Osteoblast (primary cell): ENCODE data around the gene SLC25A36. TPM values are rescaled to one million over a fixed set of nuclear protein-coding genes. Genes with fewer than 3 reads are reported as not detected.

ENCODE experiments used
- DNase-seq: peaks from one replicate; pipeline ENCODE4 v3.0.0; 2011; ENCODE audit warnings: low spot score, mixed read lengths; ENCODE audit not compliant: insufficient read length; ENCODE audit errors: missing footprints
- H2AFZ ChIP-seq: 2 replicates; pipeline ENCODE4 v1.6.0; 2011; ENCODE audit warnings: mild to moderate bottlenecking, low read length
- H3K27ac ChIP-seq: 2 replicates; pipeline ENCODE4 v1.5.1; 2011; ENCODE audit warnings: mild to moderate bottlenecking, low read depth, low read length, moderate library complexity
- H3K27me3 ChIP-seq: 2 replicates; pipeline ENCODE4 v1.6.0; 2012; ENCODE audit warnings: mild to moderate bottlenecking, control low read depth, inconsistent platforms, low read length, moderate library complexity; ENCODE audit not compliant: insufficient read depth
- H3K36me3 ChIP-seq: 2 replicates; pipeline ENCODE4 v1.5.1; 2011; ENCODE audit warnings: mild to moderate bottlenecking, low read length, control low read depth, moderate library complexity; ENCODE audit not compliant: insufficient read depth
- H3K4me1 ChIP-seq: 2 replicates; pipeline ENCODE4 v1.5.1; 2011; ENCODE audit warnings: mild to moderate bottlenecking, low read length, control low read depth, moderate library complexity; ENCODE audit not compliant: insufficient read depth
- H3K4me2 ChIP-seq: 2 replicates; pipeline ENCODE4 v1.6.0; 2011; ENCODE audit warnings: mild to moderate bottlenecking, low read length; ENCODE audit not compliant: insufficient read depth
- H3K4me3 ChIP-seq: fragments of 200-600 bp; sonication (generic); 3 replicates; pipeline ENCODE4 v1.5.1; 2012; ENCODE audit warnings: mild to moderate bottlenecking, low read length, inconsistent platforms; ENCODE audit not compliant: insufficient read depth
- H3K79me2 ChIP-seq: 2 replicates; pipeline ENCODE4 v1.6.0; 2012; ENCODE audit warnings: mild to moderate bottlenecking, low read length, control low read depth, inconsistent platforms; ENCODE audit not compliant: insufficient read depth
- H3K9me3 ChIP-seq: 2 replicates; pipeline ENCODE4 v1.5.1; 2011; ENCODE audit warnings: low read depth, low read length, control low read depth
- H4K20me1 ChIP-seq: 2 replicates; pipeline ENCODE4 v1.6.0; 2012; ENCODE audit warnings: mild to moderate bottlenecking, low read length, control low read depth; ENCODE audit not compliant: insufficient read depth
- total RNA-seq: library from RNA; depleted of rRNA; stranded (reverse); fragments of >200 nt; gene quantifications from 2 replicates; pipeline ENCODE4 v1.2.3, GENCODE V29; 2012
- TF ChIP-seq, protein P1 (sequence below): IDR thresholded peaks from 2 replicates; pipeline ENCODE4 v1.5.1; 2011; ENCODE audit warnings: mild to moderate bottlenecking, low read depth, low read length, moderate library complexity; ENCODE audit errors: extremely low read depth

The SLC25A36 gene
- total RNA-seq, 1 donor, result 97.4 TPM

DNA sequence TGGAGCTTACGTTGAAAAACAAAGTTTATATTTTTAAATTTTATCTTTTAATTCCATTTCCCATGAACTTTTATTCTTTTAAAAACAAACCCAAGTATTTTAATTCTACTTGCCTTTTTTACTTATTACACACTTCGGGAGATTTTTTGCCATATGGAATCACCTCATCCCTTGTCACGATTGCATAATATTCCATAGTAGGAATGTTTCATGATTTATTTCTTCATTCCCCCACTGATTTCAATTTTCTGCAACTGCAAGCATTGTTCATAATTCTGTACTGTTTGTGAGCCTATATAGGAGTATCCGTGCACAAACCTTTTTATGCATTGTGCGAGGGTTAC, 574 bp upstream of the SLC25A36 start:
- no peak for DNase-seq
- no peaks in the 10 kb centered on the region for H3K27me3 ChIP-seq
- TF ChIP-seq, protein P1, sequence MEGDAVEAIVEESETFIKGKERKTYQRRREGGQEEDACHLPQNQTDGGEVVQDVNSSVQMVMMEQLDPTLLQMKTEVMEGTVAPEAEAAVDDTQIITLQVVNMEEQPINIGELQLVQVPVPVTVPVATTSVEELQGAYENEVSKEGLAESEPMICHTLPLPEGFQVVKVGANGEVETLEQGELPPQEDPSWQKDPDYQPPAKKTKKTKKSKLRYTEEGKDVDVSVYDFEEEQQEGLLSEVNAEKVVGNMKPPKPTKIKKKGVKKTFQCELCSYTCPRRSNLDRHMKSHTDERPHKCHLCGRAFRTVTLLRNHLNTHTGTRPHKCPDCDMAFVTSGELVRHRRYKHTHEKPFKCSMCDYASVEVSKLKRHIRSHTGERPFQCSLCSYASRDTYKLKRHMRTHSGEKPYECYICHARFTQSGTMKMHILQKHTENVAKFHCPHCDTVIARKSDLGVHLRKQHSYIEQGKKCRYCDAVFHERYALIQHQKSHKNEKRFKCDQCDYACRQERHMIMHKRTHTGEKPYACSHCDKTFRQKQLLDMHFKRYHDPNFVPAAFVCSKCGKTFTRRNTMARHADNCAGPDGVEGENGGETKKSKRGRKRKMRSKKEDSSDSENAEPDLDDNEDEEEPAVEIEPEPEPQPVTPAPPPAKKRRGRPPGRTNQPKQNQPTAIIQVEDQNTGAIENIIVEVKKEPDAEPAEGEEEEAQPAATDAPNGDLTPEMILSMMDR, result no peak
- H3K27ac ChIP-seq, result peak overlapping the region; percentile 92
- H3K9me3 ChIP-seq, result no peaks in the 10 kb centered on the region
- peak overlapping the region; percentile 92 for H3K4me2 ChIP-seq
- peaks cover 17% of the 10 kb centered on the region for H3K4me1 ChIP-seq
- peaks cover 39% of the 10 kb centered on the region for H3K79me2 ChIP-seq
- no peaks in the 10 kb centered on the region for H3K36me3 ChIP-seq
- peak overlapping the region; percentile 96 for H2AFZ ChIP-seq
- H4K20me1 ChIP-seq, result peaks cover 21% of the 10 kb centered on the region
- H3K4me3 ChIP-seq, result peak overlapping the region; percentile 93

DNA sequence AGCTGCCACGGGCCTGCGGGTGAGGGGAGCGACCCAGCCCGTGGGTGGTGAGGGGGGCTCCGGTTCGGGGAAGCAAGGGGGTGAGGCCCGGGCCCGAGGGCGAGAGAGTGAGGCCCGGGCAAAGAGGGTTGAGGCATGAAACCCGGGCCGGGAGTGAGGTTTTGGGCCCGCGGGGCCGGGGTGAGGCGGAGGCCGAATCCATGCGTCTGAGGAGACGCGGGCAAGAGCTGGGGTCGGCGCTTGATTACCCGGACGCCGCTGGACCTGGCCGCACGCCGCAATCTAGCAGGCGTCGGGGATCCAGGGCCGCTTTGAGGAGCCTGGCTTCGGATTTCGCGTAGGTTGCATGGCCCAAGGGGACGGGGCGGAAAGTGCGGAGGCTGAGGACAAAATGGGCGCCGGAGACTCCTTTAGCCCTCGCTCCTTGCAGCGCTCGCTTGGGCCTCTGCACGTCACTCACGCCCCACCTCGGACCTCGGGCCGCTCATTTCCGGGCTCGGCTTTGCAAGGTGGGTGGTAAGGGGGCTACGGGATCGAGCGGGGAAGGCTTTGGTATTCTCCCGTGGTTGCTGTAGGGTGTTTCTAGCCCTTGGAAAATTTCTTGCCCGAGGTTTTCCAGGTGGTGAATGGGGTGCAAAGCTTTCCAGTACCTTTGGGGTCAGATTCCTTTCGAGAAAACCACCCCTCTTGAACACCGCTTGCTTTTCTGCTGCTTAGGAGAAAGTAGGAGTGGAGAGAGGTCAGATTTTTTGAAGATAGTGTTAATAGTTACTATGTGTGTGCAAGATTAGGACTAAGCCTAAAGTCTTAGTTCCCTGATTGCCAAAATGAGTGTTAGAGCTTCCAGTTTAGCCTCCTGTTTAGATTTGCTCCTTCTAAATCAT, 827 bp downstream of the SLC25A36 start:
- peaks cover 53% of the 10 kb centered on the region for H3K79me2 ChIP-seq
- H3K9me3 ChIP-seq, result no peaks in the 10 kb centered on the region
- H3K4me3 ChIP-seq, result peak overlapping the region; percentile 93
- peak overlapping the region; percentile 92 for H3K27ac ChIP-seq
- H3K4me2 ChIP-seq, result peak overlapping the region; percentile 82
- no peaks in the 10 kb centered on the region for H3K36me3 ChIP-seq
- H2AFZ ChIP-seq, result peak overlapping the region; percentile 94
- peaks cover 17% of the 10 kb centered on the region for H3K4me1 ChIP-seq
- H3K27me3 ChIP-seq, result no peaks in the 10 kb centered on the region
- peaks cover 24% of the 10 kb centered on the region for H4K20me1 ChIP-seq
- TF ChIP-seq, protein P1, result no peak
- DNase-seq, result peak; percentile 83

GRCh38 chr3:140943781-140944552, 2.3 kb downstream of the SLC25A36 start:
- Histone ChIP-seq H3K27me3 (no peaks in the 10 kb centered on the region), H3K36me3 (no peaks in the 10 kb centered on the region), H3K4me3 (peak overlapping the region; percentile 93), H4K20me1 (peaks cover 24% of the 10 kb centered on the region), H3K9me3 (no peaks in the 10 kb centered on the region), H3K79me2 (peaks cover 66% of the 10 kb centered on the region), H3K4me1 (peaks cover 17% of the 10 kb centered on the region), H3K4me2 (peak overlapping the region; percentile 82), H2AFZ (no peak overlapping the region), H3K27ac (no peak overlapping the region)
- TF ChIP-seq, protein P1, result no peak
- DNase-seq, result no peak
